ENCODE measurements around the gene MYBBP1A. TPM values are rescaled to one million over a fixed set of nuclear protein-coding genes. Genes with fewer than 3 reads are reported as not detected.

The MYBBP1A gene
- total and polyA plus RNA-seq, 7 donors = 28.5 to 63.2 (median 41.0) TPM

DNA sequence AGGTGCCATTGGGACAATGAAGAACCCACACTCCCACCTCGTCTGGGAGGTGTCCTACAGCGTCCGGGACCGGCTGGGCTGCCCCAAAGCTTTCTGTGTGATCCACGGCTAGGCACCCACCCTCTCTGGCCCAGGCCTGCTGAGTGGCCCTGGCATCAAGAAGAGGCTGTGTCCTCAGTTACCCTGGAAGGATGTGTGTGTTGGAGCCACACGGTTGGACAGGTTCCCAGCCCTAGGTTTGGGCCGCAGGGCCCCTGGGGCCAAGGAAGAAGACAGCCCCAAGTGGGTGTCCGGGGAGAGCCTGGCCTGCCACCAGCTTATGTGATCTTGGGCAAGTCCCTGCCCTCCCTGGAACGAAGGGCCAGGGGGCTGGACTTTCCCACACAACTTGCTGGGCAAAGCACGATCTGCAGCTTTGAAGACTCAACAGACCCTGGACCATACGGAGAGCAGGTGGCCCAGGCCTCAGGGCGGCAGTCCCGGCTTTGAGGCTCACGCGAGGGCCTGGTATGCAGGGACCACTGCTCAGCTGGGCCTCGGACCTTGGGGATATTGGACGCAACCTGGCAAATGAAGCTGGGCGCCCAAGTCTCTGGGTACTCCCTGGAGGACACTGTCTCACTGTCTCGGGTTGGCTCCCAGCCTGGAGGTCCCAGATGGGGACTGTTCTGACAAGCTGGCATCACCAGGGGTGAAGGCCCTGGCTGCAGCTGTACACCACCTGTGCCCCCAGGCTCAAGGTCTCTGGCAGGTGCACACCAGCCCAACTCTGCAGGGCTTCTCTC lies 17.5 kb downstream of the MYBBP1A start:
- ATAC-seq (no peak), DNase-seq (peak; percentile 23 to 55)
- peaks cover 21% of the 10 kb centered on the region for H3K4me1 ChIP-seq
- intact Hi-C loops (cut with DNase I) = no loop called here
- no peaks in the 10 kb centered on the region for H3K27me3 ChIP-seq (ENCODE audit: insufficient read depth in 3 of 3, low read length in 2 of 3)
- peak overlapping the region; percentile 58 for H3K27ac ChIP-seq
- 54 to 70% (median 54%) methylated on average over 19 of the region's 19 CpGs for WGBS, 3 donors
- no peak overlapping the region for H3K4me3 ChIP-seq
- TF ChIP-seq, protein P1, sequence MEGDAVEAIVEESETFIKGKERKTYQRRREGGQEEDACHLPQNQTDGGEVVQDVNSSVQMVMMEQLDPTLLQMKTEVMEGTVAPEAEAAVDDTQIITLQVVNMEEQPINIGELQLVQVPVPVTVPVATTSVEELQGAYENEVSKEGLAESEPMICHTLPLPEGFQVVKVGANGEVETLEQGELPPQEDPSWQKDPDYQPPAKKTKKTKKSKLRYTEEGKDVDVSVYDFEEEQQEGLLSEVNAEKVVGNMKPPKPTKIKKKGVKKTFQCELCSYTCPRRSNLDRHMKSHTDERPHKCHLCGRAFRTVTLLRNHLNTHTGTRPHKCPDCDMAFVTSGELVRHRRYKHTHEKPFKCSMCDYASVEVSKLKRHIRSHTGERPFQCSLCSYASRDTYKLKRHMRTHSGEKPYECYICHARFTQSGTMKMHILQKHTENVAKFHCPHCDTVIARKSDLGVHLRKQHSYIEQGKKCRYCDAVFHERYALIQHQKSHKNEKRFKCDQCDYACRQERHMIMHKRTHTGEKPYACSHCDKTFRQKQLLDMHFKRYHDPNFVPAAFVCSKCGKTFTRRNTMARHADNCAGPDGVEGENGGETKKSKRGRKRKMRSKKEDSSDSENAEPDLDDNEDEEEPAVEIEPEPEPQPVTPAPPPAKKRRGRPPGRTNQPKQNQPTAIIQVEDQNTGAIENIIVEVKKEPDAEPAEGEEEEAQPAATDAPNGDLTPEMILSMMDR (IDR thresholded peaks at IDR 0.05) = no peak
- no peaks in the 10 kb centered on the region for H3K9me3 ChIP-seq
- H3K36me3 ChIP-seq (ENCODE audit: insufficient read depth in 1 of 2, low read depth in 1 of 2) = peaks cover 3 to 49% of the 10 kb centered on the region in 2 donors

DNA sequence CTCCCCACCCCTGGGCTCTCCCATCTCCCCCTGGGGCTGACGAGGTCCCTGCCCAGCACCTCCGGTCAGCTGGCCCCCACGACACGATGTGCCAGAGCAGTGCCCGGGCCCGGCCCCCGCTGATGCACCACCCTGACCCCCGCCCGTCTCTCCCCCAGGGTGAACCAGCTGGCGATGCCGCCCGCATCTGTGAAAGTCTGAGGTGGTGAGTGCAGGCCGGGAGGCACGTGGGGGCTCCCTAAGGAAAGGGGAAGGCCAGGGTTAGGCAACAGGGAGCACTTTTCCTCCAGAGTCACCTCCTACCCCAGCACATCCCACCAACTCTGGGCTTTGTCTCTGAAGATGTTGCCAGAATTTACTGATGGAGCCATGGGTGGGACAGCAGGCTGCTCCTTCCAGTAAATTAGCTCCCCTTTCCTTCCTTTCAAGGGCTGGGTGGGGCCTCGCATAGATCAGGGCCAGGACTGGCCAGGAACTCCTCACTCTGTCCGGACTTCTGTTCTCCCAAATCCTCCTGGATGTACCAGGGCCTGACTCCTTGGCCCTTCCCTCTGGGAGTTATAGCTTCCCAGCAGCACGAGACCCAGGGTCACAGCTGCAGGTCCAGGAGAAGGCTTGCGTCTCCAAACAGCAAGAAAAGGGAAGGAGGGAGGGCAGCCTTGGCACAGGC lies 18.3 kb downstream of the MYBBP1A start:
- Histone ChIP-seq H3K4me1 (peaks cover 19% of the 10 kb centered on the region), H3K4me3 (peak overlapping the region; percentile 7), H3K27me3 (ENCODE audit: insufficient read depth in 3 of 3, low read length in 2 of 3) (no peaks in the 10 kb centered on the region), H3K36me3 (ENCODE audit: insufficient read depth in 1 of 2, low read depth in 1 of 2) (peaks cover 1 to 42% of the 10 kb centered on the region in 2 donors), H3K9me3 (no peaks in the 10 kb centered on the region), H3K27ac (peak overlapping the region; percentile 58)
- intact Hi-C loops (cut with DNase I) = no loop called here
- WGBS, 3 donors = 24 to 33% (median 32%) methylated on average over 18 of the region's 18 CpGs
- ATAC-seq = peak in 3 of 4 donors; percentile 2 to 13 (median 11)
- TF ChIP-seq, protein P1 (IDR thresholded peaks at IDR 0.05) = no peak
- DNase-seq = peak; percentile 63 to 70

DNA sequence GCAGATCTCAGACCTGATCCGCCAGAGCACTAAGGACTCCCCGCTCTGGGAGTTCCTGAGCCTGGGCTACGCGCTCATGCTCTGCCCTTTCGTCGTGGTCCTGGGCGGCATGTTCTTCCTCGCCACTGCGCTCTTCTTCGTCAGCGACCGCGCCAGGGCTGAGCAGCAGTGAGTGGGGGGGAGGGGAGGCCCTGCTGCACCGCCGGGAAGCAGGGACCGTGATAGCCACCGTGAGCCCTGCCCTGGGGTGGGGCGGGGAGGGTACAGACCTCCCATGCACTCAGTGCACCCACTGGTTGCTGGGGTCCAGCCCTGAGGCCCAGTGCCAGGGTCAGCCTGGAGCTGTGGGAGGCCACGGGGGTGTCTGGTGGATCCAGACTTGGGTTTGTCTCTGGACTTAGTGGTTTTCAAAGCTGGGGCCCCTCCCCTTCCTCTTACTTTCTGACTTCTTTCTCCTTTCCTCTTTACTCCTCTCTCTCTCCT lies 18.9 kb downstream of the MYBBP1A start:
- H3K4me3 ChIP-seq = peak overlapping the region; percentile 7
- ATAC-seq (peak; percentile 21 to 34 (median 28)), DNase-seq (peak; percentile 31 to 56)
- WGBS, 3 donors = 18 to 35% (median 22%) methylated on average over 16 to 19 of the region's 19 CpGs
- H3K27ac ChIP-seq = peak overlapping the region; percentile 58
- peaks cover 17% of the 10 kb centered on the region for H3K4me1 ChIP-seq
- TF ChIP-seq, protein P1 (IDR thresholded peaks at IDR 0.05) = no peak
- H3K36me3 ChIP-seq (ENCODE audit: insufficient read depth in 1 of 2, low read depth in 1 of 2) = peaks cover 0 to 36% of the 10 kb centered on the region in 2 donors
- intact Hi-C loops (cut with DNase I) = no loop called here
- H3K27me3 ChIP-seq (ENCODE audit: insufficient read depth in 3 of 3, low read length in 2 of 3) = no peaks in the 10 kb centered on the region
- no peaks in the 10 kb centered on the region for H3K9me3 ChIP-seq

DNA sequence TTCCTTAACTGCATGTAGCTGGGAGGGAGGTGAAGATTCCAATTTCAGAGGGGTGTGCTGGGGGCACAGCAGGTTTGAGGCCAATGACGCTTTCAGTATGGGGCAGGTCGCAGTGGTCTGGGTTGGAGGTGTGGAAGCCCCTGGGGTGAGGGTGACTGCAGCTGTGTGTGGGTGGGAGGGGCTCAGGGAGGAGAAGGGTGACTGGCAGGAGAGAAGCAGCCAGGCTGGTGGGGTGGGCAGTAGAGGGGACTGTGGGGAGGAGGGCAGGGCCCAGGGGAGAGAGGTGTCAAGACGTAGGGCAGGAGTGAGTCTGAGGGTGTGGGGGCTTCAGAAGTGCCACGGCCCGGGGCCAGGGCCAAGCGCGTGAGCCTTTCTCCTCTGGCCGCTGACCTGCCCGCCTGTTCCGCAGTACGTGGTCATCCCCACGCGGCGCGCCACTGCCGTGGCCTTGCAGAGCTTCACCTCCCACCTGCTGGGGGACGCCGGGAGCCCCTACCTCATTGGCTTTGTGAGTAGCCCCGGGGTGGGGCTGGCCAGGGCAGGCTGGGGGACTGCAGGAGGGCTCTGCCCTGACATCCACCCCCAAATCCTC lies 19.4 kb downstream of the MYBBP1A start:
- H3K36me3 ChIP-seq (ENCODE audit: insufficient read depth in 1 of 2, low read depth in 1 of 2) = peaks cover 0 to 32% of the 10 kb centered on the region in 2 donors
- H3K27ac ChIP-seq = peak overlapping the region; percentile 58
- intact Hi-C loops (cut with DNase I) = no loop called here
- 39 to 52% (median 50%) methylated on average over 14 to 19 of the region's 19 CpGs for WGBS, 3 donors
- no peaks in the 10 kb centered on the region for H3K9me3 ChIP-seq
- peak; percentile 30 to 57 for DNase-seq
- peak overlapping the region; percentile 7 for H3K4me3 ChIP-seq
- ATAC-seq = peak; percentile 3 to 35 (median 24)
- peaks cover 17% of the 10 kb centered on the region for H3K4me1 ChIP-seq
- no peaks in the 10 kb centered on the region for H3K27me3 ChIP-seq (ENCODE audit: insufficient read depth in 3 of 3, low read length in 2 of 3)
- TF ChIP-seq, protein P1 (IDR thresholded peaks at IDR 0.05) = no peak

Measured in psoas muscle (tissue), 8 donors.